ENCODE measurements around the gene CPNE2.

The CPNE2 gene

DNA sequence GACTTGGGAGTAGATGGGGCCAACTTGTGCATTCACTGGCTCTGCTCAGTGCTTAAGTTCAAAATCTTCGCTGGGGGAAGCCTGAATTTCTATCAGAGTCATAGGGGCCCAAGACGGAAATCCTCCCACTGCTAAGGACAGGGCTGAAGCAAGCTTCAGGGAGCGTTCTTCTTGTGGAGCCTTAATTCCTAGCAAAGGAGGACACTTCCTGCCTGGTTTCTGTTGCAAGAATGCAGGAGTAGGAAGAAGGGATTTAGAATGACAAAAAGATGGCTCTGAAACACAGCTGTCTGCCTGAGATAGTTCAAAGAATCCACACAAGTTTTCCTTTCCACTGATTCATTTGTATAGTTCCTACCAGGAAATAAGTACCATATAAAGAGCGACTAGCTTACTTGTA is 67.1 kb downstream of the CPNE2 start:
- Histone ChIP-seq H3K27me3 (ENCODE audit: insufficient read depth, low read length) (no peaks in the 10 kb centered on the region), H3K9me2 (ENCODE audit: low read depth, low read length) (no peaks in the 10 kb centered on the region), H3K79me2 (ENCODE audit: insufficient read depth, low read length) (no peaks in the 10 kb centered on the region), H3K36me3 (ENCODE audit: insufficient read depth, low read length) (peaks cover 91% of the 10 kb centered on the region), H3K9ac (ENCODE audit: low read length) (no peak overlapping the region), H4K20me1 (ENCODE audit: insufficient read depth, low read length) (no peaks in the 10 kb centered on the region), H3K9me3 (ENCODE audit: low read length) (no peaks in the 10 kb centered on the region), H2AFZ (ENCODE audit: low read length) (no peak overlapping the region), H3F3A (ENCODE audit: insufficient read depth, low read length) (no peaks in the 10 kb centered on the region), H3K4me1 (ENCODE audit: insufficient read depth, low read length, severe bottlenecking) (no peaks in the 10 kb centered on the region), H3K4me3 (ENCODE audit: low read depth, low read length, poor library complexity, severe bottlenecking) (no peak overlapping the region), H3K4me2 (ENCODE audit: low read length) (no peak overlapping the region), H3K27ac (ENCODE audit: low read depth, low read length, poor library complexity, severe bottlenecking) (no peak overlapping the region)
- TF ChIP-seq, protein P1, sequence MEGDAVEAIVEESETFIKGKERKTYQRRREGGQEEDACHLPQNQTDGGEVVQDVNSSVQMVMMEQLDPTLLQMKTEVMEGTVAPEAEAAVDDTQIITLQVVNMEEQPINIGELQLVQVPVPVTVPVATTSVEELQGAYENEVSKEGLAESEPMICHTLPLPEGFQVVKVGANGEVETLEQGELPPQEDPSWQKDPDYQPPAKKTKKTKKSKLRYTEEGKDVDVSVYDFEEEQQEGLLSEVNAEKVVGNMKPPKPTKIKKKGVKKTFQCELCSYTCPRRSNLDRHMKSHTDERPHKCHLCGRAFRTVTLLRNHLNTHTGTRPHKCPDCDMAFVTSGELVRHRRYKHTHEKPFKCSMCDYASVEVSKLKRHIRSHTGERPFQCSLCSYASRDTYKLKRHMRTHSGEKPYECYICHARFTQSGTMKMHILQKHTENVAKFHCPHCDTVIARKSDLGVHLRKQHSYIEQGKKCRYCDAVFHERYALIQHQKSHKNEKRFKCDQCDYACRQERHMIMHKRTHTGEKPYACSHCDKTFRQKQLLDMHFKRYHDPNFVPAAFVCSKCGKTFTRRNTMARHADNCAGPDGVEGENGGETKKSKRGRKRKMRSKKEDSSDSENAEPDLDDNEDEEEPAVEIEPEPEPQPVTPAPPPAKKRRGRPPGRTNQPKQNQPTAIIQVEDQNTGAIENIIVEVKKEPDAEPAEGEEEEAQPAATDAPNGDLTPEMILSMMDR (IDR thresholded peaks at IDR 0.05; ENCODE audit: low read length): no peak
- no peak for TF ChIP-seq EZH2 (IDR thresholded peaks at IDR 0.05; ENCODE audit: borderline replicate concordance, low read length)

DNA sequence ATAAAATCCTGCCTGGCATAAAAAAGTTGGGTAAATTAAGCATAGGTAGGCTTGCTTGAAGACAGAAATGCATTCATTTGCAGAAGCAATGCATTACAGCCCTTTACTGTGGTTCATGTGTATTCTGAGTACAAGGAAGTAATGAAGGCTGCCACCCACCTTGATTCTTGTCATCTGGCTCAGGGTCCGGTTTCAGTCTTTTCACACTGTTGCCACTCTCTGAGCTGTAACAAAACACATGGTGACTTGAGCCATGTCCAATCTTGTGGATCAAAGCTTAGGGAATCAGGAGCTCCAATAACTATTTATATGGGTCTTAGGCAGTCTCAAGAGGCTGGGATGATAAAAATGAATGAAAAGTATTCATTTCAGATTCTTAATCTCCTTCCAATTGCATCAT is 71.5 kb downstream of the CPNE2 start:
- Histone ChIP-seq H3F3A (ENCODE audit: insufficient read depth, low read length) (no peaks in the 10 kb centered on the region), H3K9me3 (ENCODE audit: low read length) (no peaks in the 10 kb centered on the region), H2AFZ (ENCODE audit: low read length) (no peak overlapping the region), H3K9me2 (ENCODE audit: low read depth, low read length) (no peaks in the 10 kb centered on the region), H3K4me3 (ENCODE audit: low read depth, low read length, poor library complexity, severe bottlenecking) (no peak overlapping the region), H3K9ac (ENCODE audit: low read length) (no peak overlapping the region), H3K27me3 (ENCODE audit: insufficient read depth, low read length) (no peaks in the 10 kb centered on the region), H4K20me1 (ENCODE audit: insufficient read depth, low read length) (no peaks in the 10 kb centered on the region), H3K4me2 (ENCODE audit: low read length) (no peak overlapping the region), H3K36me3 (ENCODE audit: insufficient read depth, low read length) (peaks cover 78% of the 10 kb centered on the region), H3K79me2 (ENCODE audit: insufficient read depth, low read length) (no peaks in the 10 kb centered on the region), H3K27ac (ENCODE audit: low read depth, low read length, poor library complexity, severe bottlenecking) (no peak overlapping the region), H3K4me1 (ENCODE audit: insufficient read depth, low read length, severe bottlenecking) (no peaks in the 10 kb centered on the region)
- TF ChIP-seq, protein P1 (IDR thresholded peaks at IDR 0.05; ENCODE audit: low read length): no peak
- no peak for TF ChIP-seq EZH2 (IDR thresholded peaks at IDR 0.05; ENCODE audit: borderline replicate concordance, low read length)

DNA sequence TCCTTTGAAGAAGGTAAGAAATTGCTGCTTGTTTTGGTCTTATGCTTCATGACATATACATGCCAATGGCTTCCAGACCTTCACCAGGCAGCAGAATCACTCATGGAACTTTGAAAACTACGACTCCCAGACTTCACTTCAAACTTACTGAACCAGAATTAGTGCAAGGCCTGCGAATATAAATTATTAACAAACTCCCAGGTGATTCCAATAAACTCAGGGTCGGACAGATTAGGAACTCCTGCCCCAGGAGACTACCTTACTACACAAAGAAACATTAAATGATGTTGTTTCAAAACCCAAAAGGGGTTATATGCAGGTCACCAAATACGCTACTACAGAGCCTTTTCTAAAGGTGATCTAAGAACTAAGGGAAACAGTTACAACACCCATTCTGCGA is 73.1 kb downstream of the CPNE2 start:
- peaks cover 81% of the 10 kb centered on the region for H3K36me3 ChIP-seq (ENCODE audit: insufficient read depth, low read length)
- H3K27me3 ChIP-seq (ENCODE audit: insufficient read depth, low read length): no peaks in the 10 kb centered on the region
- H2AFZ ChIP-seq (ENCODE audit: low read length): no peak overlapping the region
- H3K79me2 ChIP-seq (ENCODE audit: insufficient read depth, low read length): no peaks in the 10 kb centered on the region
- H3K4me1 ChIP-seq (ENCODE audit: insufficient read depth, low read length, severe bottlenecking): no peaks in the 10 kb centered on the region
- no peaks in the 10 kb centered on the region for H3K9me2 ChIP-seq (ENCODE audit: low read depth, low read length)
- no peak overlapping the region for H3K4me2 ChIP-seq (ENCODE audit: low read length)
- no peak overlapping the region for H3K4me3 ChIP-seq (ENCODE audit: low read depth, low read length, poor library complexity, severe bottlenecking)
- no peak overlapping the region for H3K27ac ChIP-seq (ENCODE audit: low read depth, low read length, poor library complexity, severe bottlenecking)
- no peaks in the 10 kb centered on the region for H3F3A ChIP-seq (ENCODE audit: insufficient read depth, low read length)
- H3K9ac ChIP-seq (ENCODE audit: low read length): no peak overlapping the region
- H3K9me3 ChIP-seq (ENCODE audit: low read length): no peaks in the 10 kb centered on the region
- H4K20me1 ChIP-seq (ENCODE audit: insufficient read depth, low read length): no peaks in the 10 kb centered on the region
- TF ChIP-seq, protein P1 (IDR thresholded peaks at IDR 0.05; ENCODE audit: low read length): no peak

Measured in OCI-LY1 (cell line).